Suprapubic skin (tissue), 4 donors: ENCODE data around the gene NTM. TPM values are rescaled to one million over a fixed set of nuclear protein-coding genes. Genes with fewer than 3 reads are reported as not detected.

Source experiments
- DNase-seq, 2 donors: peaks; one replicate each; pipeline ENCODE4 v3.0.0-alpha.2; 2019; ENCODE audit warnings: low spot score in 2 of 2
- H3K27ac ChIP-seq: fragments of 200-600 bp; sonication (generic); one replicate; pipeline ENCODE4 v1.5.1; 2019
- H3K27me3 ChIP-seq: fragments of 200-600 bp; sonication (generic); one replicate; pipeline ENCODE4 v1.5.1; 2019
- H3K36me3 ChIP-seq: fragments of 200-600 bp; sonication (generic); one replicate; pipeline ENCODE4 v1.5.1; 2019
- H3K4me1 ChIP-seq: fragments of 200-600 bp; sonication (generic); one replicate; pipeline ENCODE4 v1.5.1; 2019
- H3K4me3 ChIP-seq: fragments of 200-600 bp; sonication (generic); one replicate; pipeline ENCODE4 v1.5.1; 2019; ENCODE audit warnings: mild to moderate bottlenecking
- H3K9me3 ChIP-seq: fragments of 200-600 bp; sonication (generic); one replicate; pipeline ENCODE4 v1.5.1; 2019
- CTCF ChIP-seq, 2 donors: fragments of 200-600 bp in 1 of 2; fragments of 450-650 bp in 1 of 2; sonication (generic) in 1 of 2; IDR thresholded peaks; one replicate each; pipeline ENCODE4 v1.5.1; 2016 to 2019; ENCODE audit warnings: antibody characterized with exemption in 2 of 2, mild to moderate bottlenecking in 1 of 2, moderate library complexity in 1 of 2
- EP300 ChIP-seq: sonication (generic); formaldehyde crosslinking; IDR thresholded peaks from one replicate; pipeline ENCODE4 v1.6.1; 2017; ENCODE audit warnings: antibody characterized with exemption
- POLR2A ChIP-seq, 2 donors: fragments of 450-650 bp; IDR thresholded peaks; one replicate each; pipeline ENCODE4 v1.6.1; 2017; ENCODE audit warnings: antibody characterized with exemption in 2 of 2, mild to moderate bottlenecking in 2 of 2, moderate library complexity in 2 of 2
- POLR2AphosphoS5 ChIP-seq, 3 donors: sonication (generic); formaldehyde crosslinking; IDR thresholded peaks; one replicate each; pipeline ENCODE4 v1.6.1; 2017; ENCODE audit warnings: antibody characterized with exemption in 3 of 3
- WGBS: methylation state at CpG from one replicate; pipeline ENCODE4 v1.1.5; 2018; 5-methylcytosine and 5-hydroxymethylcytosine counted together
- total RNA-seq, 4 donors: library from RNA; depleted of rRNA; stranded (reverse); fragments of >200 nt; gene quantifications; one replicate each; pipeline ENCODE4 v1.1.0, GENCODE V29; 2016

Gene NTM
- total RNA-seq, 4 donors from 2014 or later, result 0.19 to 19.1 (median 2.1) TPM

- Histone ChIP-seq H3K36me3 (no peaks in the 10 kb centered on the region), H3K9me3 (no peaks in the 10 kb centered on the region), H3K4me1 (no peaks in the 10 kb centered on the region), H3K4me3 (no peak overlapping the region), H3K27ac (no peak overlapping the region), H3K27me3 (no peaks in the 10 kb centered on the region)
- TF ChIP-seq POLR2A (IDR thresholded peaks at IDR 0.05) (no peak), EP300 (no peak)
- no peak for DNase-seq
- 88% methylated on average over 6 of the region's 6 CpGs for WGBS
These were observed 258.3 kb downstream of the NTM start for GRCh38 chr11:131628739-131629138.

GRCh38 chr11:131629925-131630540, 259.6 kb downstream of the NTM start:
- no peaks in the 10 kb centered on the region for H3K4me1 ChIP-seq
- no peaks in the 10 kb centered on the region for H3K27me3 ChIP-seq
- H3K36me3 ChIP-seq, result no peaks in the 10 kb centered on the region
- DNase-seq, result no peak
- H3K9me3 ChIP-seq, result no peaks in the 10 kb centered on the region
- WGBS, result 80% methylated on average over 5 of the region's 5 CpGs
- no peak for TF ChIP-seq EP300
- TF ChIP-seq POLR2A (IDR thresholded peaks at IDR 0.05), result no peak
- no peak for TF ChIP-seq CTCF (IDR thresholded peaks at IDR 0.05)
- TF ChIP-seq POLR2AphosphoS5 (IDR thresholded peaks at IDR 0.05), result no peak
- H3K4me3 ChIP-seq, result no peak overlapping the region
- no peak overlapping the region for H3K27ac ChIP-seq

GRCh38 chr11:131632971-131633370, 262.6 kb downstream of the NTM start:
- H3K4me3 ChIP-seq, result no peak overlapping the region
- H3K27me3 ChIP-seq, result no peaks in the 10 kb centered on the region
- DNase-seq, result no peak
- TF ChIP-seq EP300 (no peak), POLR2A (IDR thresholded peaks at IDR 0.05) (no peak), CTCF (IDR thresholded peaks at IDR 0.05) (no peak), POLR2AphosphoS5 (IDR thresholded peaks at IDR 0.05) (no peak)
- H3K36me3 ChIP-seq, result no peaks in the 10 kb centered on the region
- no peaks in the 10 kb centered on the region for H3K4me1 ChIP-seq
- no peaks in the 10 kb centered on the region for H3K9me3 ChIP-seq
- WGBS, result 85% methylated on average over 2 of the region's 2 CpGs
- H3K27ac ChIP-seq, result no peak overlapping the region

- DNase-seq, result no peak
- whole genome bisulfite sequencing, result 73% methylated on average over 8 of the region's 8 CpGs
- TF ChIP-seq POLR2AphosphoS5 (IDR thresholded peaks at IDR 0.05) (no peak), EP300 (no peak), POLR2A (IDR thresholded peaks at IDR 0.05) (no peak)
- H3K4me1 ChIP-seq, result no peaks in the 10 kb centered on the region
- H3K36me3 ChIP-seq, result no peaks in the 10 kb centered on the region
- no peaks in the 10 kb centered on the region for H3K9me3 ChIP-seq
- no peak overlapping the region for H3K4me3 ChIP-seq
- H3K27ac ChIP-seq, result no peak overlapping the region
- H3K27me3 ChIP-seq, result no peaks in the 10 kb centered on the region
These were observed 263.7 kb downstream of the NTM start for GRCh38 chr11:131633921-131634715.

GRCh38 chr11:131637469-131638175, 267.2 kb downstream of the NTM start:
- Histone ChIP-seq H3K9me3 (no peaks in the 10 kb centered on the region), H3K4me1 (no peaks in the 10 kb centered on the region), H3K4me3 (no peak overlapping the region), H3K27ac (no peak overlapping the region), H3K27me3 (no peaks in the 10 kb centered on the region), H3K36me3 (no peaks in the 10 kb centered on the region)
- no peak for DNase-seq
- 75% methylated on average over 6 of the region's 6 CpGs for WGBS
- no peak for TF ChIP-seq CTCF (IDR thresholded peaks at IDR 0.05)
- TF ChIP-seq EP300, result no peak
- no peak for TF ChIP-seq POLR2AphosphoS5 (IDR thresholded peaks at IDR 0.05)

- TF ChIP-seq POLR2A (IDR thresholded peaks at IDR 0.05) (no peak), POLR2AphosphoS5 (IDR thresholded peaks at IDR 0.05) (no peak), CTCF (IDR thresholded peaks at IDR 0.05) (no peak), EP300 (no peak)
- Histone ChIP-seq H3K9me3 (no peaks in the 10 kb centered on the region), H3K36me3 (no peaks in the 10 kb centered on the region), H3K4me1 (no peaks in the 10 kb centered on the region), H3K27me3 (no peaks in the 10 kb centered on the region), H3K27ac (no peak overlapping the region), H3K4me3 (no peak overlapping the region)
- DNase-seq, result no peak
- 88% methylated on average over 3 of the region's 3 CpGs for WGBS
These were observed 268.5 kb downstream of the NTM start for GRCh38 chr11:131638889-131639288.
